ENCODE results near the gene MTG2. TPM values are rescaled to one million over a fixed set of nuclear protein-coding genes. Genes with fewer than 3 reads are reported as not detected.

The MTG2 gene
- total RNA-seq, 3 donors from 2014 or later, result 28.8 to 34.9 (median 32.6) TPM

DNA sequence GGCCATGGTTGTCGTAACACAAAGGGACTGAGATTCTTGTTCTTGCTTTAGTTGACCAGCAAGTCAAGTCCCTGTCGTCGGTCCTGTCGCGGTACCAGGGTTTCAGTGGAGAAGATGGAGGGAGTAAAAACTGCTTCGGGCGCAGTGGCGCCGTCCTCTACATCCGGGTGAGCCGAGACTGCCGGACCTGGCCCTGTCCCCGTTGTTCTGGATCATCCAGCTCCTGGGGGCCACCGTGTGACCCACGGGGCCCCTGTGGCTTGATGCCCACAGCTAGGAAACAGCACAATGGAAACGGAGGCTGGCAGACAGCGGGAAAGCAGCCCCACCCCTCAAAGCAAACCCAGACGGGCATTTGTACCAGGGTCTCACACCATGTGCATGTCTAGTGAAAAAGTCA, 15.0 kb downstream of the MTG2 start:
- intact Hi-C loops (cut with DNase I, micrococcal nuclease), result no loop called here
- Histone ChIP-seq H3K4me3 (no peak overlapping the region), H3K36me3 (ENCODE audit: low read depth) (no peaks in the 10 kb centered on the region), H3K9me3 (no peaks in the 10 kb centered on the region), H3K4me1 (ENCODE audit: low read depth) (no peaks in the 10 kb centered on the region)
- no peak for TF ChIP-seq CTCF (IDR thresholded peaks at IDR 0.05)
- DNase-seq (peak in 2 of 3 donors; percentile 7 to 18), ATAC-seq (no peak)

DNA sequence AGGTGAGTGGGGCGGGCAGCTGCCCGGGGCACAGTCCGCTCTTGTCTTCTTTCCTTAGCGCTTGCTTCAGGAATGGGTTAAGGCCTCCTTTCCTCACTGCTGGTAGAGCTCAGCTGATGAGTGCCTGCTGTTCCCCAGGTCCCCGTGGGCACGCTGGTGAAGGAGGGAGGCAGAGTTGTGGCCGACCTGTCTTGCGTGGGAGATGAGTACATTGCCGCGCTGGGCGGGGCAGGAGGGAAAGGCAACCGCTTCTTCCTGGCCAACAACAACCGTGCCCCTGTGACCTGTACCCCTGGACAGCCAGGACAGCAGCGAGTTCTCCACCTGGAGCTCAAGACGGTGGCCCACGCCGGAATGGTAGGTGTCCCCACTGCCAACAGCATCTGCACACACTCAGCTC, 15.7 kb downstream of the MTG2 start:
- Histone ChIP-seq H3K4me1 (ENCODE audit: low read depth) (no peaks in the 10 kb centered on the region), H3K9me3 (no peaks in the 10 kb centered on the region), H3K36me3 (ENCODE audit: low read depth) (no peaks in the 10 kb centered on the region), H3K4me3 (no peak overlapping the region)
- DNase-seq (peak in 2 of 3 donors; percentile 13 to 38), ATAC-seq (no peak)
- intact Hi-C loops (cut with DNase I, micrococcal nuclease), result no loop called here
- TF ChIP-seq CTCF (IDR thresholded peaks at IDR 0.05), result no peak

GRCh38 chr20:62198931-62199330, 16.1 kb downstream of the MTG2 start:
- Histone ChIP-seq H3K9me3 (no peaks in the 10 kb centered on the region), H3K36me3 (ENCODE audit: low read depth) (no peaks in the 10 kb centered on the region), H3K4me1 (ENCODE audit: low read depth) (no peaks in the 10 kb centered on the region), H3K4me3 (no peak overlapping the region)
- TF ChIP-seq CTCF (IDR thresholded peaks at IDR 0.05), result no peak
- DNase-seq (peak in 2 of 3 donors; percentile 10 to 36), ATAC-seq (no peak)
- intact Hi-C loops (cut with DNase I, micrococcal nuclease), result no loop called here

DNA sequence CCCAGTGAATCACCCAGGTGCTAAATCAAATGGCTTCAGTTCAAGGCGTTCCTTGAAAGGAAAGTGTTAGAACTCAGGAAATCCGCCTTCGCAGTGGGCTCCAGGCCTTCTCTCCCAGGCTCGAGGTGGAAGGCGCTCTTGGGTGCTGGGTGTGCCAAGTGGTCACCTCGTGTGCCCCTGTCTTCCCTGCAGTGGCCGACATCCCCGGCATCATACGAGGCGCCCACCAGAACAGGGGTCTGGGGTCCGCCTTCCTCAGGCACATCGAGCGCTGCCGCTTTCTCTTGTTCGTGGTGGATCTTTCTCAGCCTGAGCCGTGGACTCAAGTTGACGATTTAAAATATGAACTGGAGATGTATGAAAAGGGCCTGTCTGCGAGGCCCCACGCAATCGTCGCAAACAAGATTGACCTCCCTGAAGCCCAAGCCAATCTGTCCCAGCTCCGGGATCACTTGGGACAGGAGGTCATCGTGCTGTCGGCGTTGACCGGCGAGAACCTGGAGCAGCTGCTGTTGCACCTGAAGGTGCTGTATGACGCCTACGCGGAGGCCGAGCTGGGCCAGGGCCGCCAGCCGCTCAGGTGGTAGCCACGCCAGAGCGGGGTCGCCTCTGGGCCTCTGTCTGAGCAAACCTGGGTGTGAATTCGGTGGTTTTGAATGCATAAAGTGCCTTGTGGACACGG, 17.8 kb downstream of the MTG2 start:
- H3K36me3 ChIP-seq (ENCODE audit: low read depth), result no peaks in the 10 kb centered on the region
- intact Hi-C loops (cut with DNase I, micrococcal nuclease), result no loop called here
- H3K9me3 ChIP-seq, result no peaks in the 10 kb centered on the region
- ATAC-seq, result no peak
- TF ChIP-seq CTCF (IDR thresholded peaks at IDR 0.05), result no peak
- peak in 2 of 3 donors; percentile 16 to 43 for DNase-seq
- H3K4me3 ChIP-seq, result no peak overlapping the region
- H3K4me1 ChIP-seq (ENCODE audit: low read depth), result no peaks in the 10 kb centered on the region

DNA sequence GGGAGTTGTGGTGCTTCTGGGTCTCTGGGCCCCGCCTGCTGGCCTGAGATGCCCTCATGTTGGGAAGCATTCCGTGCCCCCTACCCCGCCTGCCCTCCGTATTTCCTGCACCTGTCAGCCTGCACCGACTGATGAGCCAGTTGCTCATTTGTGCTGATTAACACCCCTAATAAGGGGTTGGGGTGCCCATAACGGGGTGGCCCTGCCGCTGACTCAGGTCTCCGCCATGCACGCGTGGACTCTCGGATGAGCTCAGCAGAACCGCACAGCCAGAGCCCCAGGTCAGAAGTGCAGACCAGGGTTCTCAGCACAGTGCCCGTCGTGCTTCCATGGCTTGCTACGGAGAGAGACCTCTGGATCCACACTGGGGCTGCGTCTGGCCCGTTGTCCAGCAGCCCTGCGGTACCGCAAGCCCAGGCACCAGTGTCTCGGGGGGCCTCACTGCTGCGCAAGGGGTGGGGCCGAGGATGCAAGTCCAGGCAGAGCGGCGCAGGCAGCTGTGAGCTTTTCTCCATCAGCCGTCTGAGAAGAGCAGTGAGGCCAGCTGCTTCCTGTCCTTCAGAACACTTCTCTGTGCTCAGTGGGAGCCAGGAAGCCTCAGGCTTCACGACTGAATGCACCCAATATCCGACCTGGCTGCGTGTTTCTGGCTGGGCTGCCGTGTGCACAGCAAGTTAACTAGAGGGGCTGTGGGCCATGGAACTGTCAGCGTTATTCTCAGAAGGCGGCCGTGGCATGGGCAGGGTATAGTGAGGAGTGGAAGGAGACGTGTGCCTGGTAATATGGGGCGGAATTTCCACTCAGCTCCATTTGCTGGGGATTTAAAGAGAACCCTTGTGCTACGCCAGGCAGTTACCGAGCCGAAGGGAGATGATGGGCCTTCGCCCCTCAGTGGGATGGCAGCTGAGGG, 18.6 kb downstream of the MTG2 start:
- H3K36me3 ChIP-seq (ENCODE audit: low read depth), result no peaks in the 10 kb centered on the region
- H3K9me3 ChIP-seq, result no peaks in the 10 kb centered on the region
- no peak overlapping the region for H3K4me3 ChIP-seq
- intact Hi-C loops (cut with DNase I, micrococcal nuclease), result no loop called here
- ATAC-seq, result peak; percentile 55
- no peak for TF ChIP-seq CTCF (IDR thresholded peaks at IDR 0.05)
- peak in 2 of 3 donors; percentile 11 to 48 for DNase-seq
- H3K4me1 ChIP-seq (ENCODE audit: low read depth), result no peaks in the 10 kb centered on the region

Data from mucosa of descending colon (tissue), 3 donors.